Ishikawa (cell line): ENCODE results near the gene UNC13A.

Experiments
- EP300 ChIP-seq: IDR thresholded peaks from 2 replicates; pipeline ENCODE4 v1.6.1; 2012; ENCODE audit warnings: borderline replicate concordance
- FOXM1 ChIP-seq: IDR thresholded peaks from 2 replicates; pipeline ENCODE4 v1.6.1; 2012; ENCODE audit warnings: low read depth, borderline replicate concordance
- RAD21 ChIP-seq: IDR thresholded peaks from 2 replicates; pipeline ENCODE4 v1.6.1; 2012; ENCODE audit warnings: low read depth
- TAF1 ChIP-seq: IDR thresholded peaks from 2 replicates; pipeline ENCODE4 v1.6.1; 2012; ENCODE audit warnings: low read depth, mild to moderate bottlenecking
- TEAD4 ChIP-seq: IDR thresholded peaks from 2 replicates; pipeline ENCODE4 v1.6.1; 2012
- ZBTB7A ChIP-seq: IDR thresholded peaks from 2 replicates; pipeline ENCODE4 v1.6.1; 2012; ENCODE audit warnings: low read depth
- TF ChIP-seq, protein P1 (sequence below): IDR thresholded peaks from 2 replicates; pipeline ENCODE4 v1.6.1; 2012
- TF ChIP-seq, protein P2 (sequence below): IDR thresholded peaks from 2 replicates; pipeline ENCODE4 v1.6.1; 2012; ENCODE audit warnings: low read depth, mild to moderate bottlenecking

DNA sequence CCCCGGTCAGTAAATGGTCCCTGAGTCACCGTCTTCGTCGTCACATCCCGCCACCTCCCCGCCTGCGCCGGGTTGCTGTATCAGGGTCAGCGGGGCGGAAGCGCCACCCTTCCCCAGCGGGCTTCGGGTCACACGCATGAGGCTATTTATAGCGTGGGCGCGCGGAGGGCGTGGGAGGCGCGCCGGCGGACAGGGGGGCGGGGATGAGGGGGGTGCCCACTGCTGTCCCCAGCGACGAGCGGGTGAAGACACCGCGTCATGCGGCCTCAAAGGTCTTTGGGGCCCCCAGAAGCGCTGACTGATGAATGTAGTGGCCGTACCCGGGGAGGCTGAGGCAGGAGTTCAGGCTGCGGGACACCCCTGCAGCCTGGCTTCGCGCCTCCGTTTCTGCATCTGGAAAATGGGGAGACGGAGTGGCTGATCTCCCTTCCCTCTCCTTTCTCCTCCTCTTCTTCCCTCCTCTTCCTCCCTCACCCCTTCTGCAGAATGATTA lies 7.9 kb downstream of the UNC13A start:
- TF ChIP-seq, protein P1, sequence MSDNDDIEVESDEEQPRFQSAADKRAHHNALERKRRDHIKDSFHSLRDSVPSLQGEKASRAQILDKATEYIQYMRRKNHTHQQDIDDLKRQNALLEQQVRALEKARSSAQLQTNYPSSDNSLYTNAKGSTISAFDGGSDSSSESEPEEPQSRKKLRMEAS = no peak
- no peak for TF ChIP-seq EP300
- TF ChIP-seq, protein P2, sequence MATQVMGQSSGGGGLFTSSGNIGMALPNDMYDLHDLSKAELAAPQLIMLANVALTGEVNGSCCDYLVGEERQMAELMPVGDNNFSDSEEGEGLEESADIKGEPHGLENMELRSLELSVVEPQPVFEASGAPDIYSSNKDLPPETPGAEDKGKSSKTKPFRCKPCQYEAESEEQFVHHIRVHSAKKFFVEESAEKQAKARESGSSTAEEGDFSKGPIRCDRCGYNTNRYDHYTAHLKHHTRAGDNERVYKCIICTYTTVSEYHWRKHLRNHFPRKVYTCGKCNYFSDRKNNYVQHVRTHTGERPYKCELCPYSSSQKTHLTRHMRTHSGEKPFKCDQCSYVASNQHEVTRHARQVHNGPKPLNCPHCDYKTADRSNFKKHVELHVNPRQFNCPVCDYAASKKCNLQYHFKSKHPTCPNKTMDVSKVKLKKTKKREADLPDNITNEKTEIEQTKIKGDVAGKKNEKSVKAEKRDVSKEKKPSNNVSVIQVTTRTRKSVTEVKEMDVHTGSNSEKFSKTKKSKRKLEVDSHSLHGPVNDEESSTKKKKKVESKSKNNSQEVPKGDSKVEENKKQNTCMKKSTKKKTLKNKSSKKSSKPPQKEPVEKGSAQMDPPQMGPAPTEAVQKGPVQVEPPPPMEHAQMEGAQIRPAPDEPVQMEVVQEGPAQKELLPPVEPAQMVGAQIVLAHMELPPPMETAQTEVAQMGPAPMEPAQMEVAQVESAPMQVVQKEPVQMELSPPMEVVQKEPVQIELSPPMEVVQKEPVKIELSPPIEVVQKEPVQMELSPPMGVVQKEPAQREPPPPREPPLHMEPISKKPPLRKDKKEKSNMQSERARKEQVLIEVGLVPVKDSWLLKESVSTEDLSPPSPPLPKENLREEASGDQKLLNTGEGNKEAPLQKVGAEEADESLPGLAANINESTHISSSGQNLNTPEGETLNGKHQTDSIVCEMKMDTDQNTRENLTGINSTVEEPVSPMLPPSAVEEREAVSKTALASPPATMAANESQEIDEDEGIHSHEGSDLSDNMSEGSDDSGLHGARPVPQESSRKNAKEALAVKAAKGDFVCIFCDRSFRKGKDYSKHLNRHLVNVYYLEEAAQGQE = no peak
- no peak for TF ChIP-seq TAF1
- TF ChIP-seq RAD21 = no peak
- TF ChIP-seq FOXM1 = no peak
- TF ChIP-seq TEAD4 = no peak
- no peak; the same call in 1 of the 2 replicates for TF ChIP-seq ZBTB7A
